Iris pigment epithelial cell (primary cell): ENCODE results near the gene RND1.

Experiments
- DNase-seq: peaks from one replicate; pipeline ENCODE4 v3.0.0-alpha.2; 2011; ENCODE audit warnings: low read depth

Gene RND1

DNA sequence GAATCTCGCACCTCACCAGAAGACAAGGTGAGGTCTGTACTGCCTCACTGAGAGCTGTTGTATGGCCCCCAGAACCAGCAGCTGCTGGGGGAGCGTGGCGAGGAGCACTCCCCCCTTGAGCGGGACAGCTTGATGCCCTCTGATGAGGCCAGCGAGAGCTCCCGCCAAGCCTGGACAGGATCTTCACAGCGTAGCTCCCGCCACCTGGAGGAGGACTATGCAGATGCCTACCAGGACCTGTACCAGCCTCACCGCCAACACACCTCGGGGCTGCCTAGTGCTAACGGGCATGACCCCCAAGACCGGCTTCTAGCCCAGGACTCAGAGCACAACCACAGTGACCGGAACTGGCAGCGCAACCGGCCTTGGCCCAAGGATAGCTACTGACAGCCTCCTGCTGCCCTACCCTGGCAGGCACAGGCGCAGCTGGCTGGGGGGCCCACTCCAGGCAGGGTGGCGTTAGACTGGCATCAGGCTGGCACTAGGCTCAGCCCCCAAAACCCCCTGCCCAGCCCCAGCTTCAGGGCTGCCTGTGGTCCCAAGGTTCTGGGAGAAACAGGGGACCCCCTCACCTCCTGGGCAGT lies 38.1 kb downstream of the RND1 start:
- no peak for DNase-seq

DNA sequence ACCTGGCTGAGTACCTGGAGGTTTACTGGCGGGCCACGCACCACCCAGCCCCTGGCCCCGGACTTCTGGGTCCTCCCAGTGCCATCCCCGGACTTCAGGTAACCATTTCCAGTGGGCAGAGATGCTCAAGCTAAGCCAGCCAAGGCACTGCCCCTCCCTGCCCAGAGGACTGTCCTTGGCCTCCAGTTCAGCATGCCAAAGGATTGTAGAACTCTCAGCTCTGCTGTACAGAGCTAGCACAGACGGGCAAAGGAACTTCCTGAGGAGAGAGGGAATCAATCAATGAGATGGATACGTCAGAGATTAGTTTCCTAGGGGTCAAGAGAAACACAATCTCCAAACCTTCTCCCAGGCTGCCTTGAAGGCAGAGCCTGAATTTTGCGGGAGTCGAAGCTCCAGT lies 38.6 kb downstream of the RND1 start:
- no peak for DNase-seq

DNA sequence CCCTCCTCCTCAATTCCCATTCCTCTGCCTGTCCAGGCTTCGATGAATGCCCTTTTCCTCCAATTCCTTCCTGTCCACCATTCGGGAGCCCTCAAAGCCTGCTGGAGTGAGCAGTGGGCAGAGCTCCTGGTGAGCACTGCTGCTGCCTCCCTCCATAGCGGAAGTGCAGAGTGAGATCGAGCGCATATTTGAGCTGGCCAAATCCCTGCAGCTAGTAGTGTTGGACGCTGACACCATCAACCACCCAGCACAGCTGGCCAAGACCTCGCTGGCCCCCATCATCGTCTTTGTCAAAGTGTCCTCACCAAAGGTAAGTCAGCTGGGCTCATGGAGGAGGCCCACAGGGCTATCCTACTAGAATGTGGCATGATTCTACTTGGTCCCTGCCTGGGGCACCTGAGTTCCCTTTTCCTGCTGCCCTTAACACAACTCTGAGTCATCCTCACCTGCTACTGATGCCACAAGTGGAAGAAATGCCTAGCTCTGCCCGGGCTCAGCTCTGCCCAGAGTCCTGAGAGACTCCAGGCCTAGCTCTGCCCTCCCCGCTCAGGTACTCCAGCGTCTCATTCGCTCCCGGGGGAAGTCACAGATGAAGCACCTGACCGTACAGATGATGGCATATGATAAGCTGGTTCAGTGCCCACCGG lies 39.3 kb downstream of the RND1 start:
- DNase-seq, result no peak

DNA sequence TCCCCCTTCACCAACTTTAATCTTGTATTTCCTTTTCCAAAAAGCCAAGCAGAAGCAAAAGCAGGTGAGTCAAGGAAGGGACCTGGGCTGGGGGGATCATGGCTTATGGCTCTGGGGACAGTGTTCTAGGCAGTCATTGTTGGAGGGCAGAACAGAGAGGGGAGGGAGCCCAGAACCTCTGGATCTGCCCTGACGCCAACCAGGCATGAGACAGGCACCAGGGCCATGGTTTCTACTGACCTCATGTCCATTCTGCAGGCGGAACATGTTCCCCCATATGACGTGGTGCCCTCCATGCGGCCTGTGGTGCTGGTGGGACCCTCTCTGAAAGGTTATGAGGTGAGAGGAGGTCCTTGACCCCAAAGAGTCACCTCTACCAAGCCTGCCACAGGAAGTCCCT lies 40.8 kb downstream of the RND1 start:
- no peak for DNase-seq

DNA sequence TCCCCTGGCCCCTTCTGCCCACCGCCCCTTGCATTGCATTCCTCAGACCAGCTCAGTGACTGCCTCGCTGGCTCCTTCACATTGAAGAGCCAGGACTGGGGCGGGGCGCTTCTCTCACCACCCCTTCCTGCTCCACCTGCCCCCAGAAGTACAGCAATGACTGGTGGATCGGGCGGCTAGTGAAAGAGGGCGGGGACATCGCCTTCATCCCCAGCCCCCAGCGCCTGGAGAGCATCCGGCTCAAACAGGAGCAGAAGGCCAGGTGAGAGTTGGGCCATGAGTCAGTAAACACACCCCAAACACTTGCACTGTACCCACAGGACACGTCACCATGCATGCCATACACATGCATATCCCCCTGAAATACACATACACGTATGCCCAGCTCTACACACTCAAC lies 41.6 kb downstream of the RND1 start:
- DNase-seq, result no peak

DNA sequence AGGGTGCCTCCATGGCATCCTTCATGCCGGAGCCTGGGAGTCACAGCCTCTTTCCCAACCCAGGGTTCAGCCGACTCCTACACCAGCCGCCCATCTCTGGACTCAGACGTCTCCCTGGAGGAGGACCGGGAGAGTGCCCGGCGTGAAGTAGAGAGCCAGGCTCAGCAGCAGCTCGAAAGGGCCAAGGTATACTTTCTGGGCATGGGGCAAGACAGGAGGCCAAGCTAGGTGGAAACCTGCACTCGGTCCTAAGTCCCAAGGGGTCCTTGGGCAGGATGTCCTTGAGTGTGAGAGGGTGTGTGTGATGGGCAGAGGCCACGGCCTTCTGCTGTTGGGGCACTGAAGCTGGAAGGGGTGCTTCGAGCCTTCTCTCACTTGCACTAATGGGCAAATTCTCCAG lies 42.4 kb downstream of the RND1 start:
- no peak for DNase-seq

DNA sequence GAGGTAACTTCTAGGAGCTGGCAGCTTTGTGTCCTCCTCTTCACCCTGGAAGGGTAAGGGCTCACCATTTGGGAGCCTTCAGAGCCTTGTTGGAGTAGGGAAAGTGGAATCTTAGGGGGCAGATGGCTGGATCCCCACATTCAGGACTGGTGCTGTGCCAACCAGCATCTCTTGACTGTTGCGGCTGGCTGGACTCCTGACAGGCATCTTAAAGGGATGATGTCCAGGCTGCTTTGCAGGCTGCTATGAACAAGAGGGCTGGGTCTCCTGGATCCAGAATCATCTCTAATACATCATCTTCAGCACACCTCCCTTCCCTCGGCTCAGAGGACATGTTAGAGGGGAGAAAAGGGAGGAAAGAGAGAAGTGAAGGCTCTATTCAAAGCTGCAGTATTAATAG lies 43.0 kb downstream of the RND1 start:
- no peak for DNase-seq

DNA sequence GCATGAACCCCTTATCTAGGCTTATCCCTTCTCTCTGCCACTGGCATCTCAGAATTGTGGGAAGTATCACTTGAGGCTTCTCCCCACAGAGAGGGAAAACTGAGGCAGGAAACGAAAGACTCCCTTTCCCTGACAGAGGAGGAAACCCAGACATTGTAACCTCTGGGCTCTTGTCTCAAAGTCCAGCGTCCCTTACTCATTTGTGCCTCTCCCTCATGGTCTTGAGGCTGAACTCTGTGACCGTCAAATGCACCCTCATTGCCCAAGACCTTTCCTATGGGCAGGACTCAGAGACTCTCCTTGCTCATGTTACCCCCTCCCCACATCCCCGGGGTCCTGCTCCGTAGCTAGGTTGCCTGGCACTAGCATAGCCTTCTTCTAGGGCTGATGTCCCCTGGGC lies 43.5 kb downstream of the RND1 start:
- no peak for DNase-seq

DNA sequence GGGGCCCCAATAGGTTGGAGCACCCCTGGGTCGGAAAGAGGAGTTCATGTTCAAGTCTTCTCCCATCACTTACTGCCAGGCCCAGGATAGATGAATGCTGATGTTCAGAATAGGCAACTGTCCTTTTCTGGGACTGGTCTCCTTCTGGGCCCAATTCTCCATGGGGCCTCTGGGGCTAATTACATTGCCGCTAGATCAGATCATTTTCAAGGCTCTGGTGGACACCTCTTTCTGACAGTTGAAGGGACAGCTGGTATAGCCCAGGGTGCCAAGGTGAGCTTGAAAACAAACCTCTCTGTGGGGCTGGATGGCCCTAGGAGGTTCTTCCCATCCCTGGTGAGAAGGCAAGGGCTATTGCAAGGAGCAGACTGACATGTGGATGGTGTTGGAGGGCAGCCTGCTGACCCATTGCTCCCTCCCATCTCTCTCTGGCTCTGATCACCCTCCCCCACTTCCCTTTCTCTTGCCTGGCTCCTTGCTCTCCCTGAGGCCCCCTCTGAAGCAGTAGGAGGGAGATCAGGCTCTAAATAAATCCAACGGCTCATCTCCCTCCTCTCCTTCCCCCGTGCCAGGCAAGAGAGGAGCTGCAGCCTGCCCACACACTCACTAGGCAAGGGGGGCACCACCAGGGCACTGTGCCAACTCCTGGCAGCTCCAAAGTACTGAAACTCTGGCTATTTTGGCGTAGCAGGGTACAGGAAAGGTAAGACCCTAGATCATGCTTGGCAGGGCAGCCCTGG lies 45.5 kb downstream of the RND1 start:
- no peak for DNase-seq

DNA sequence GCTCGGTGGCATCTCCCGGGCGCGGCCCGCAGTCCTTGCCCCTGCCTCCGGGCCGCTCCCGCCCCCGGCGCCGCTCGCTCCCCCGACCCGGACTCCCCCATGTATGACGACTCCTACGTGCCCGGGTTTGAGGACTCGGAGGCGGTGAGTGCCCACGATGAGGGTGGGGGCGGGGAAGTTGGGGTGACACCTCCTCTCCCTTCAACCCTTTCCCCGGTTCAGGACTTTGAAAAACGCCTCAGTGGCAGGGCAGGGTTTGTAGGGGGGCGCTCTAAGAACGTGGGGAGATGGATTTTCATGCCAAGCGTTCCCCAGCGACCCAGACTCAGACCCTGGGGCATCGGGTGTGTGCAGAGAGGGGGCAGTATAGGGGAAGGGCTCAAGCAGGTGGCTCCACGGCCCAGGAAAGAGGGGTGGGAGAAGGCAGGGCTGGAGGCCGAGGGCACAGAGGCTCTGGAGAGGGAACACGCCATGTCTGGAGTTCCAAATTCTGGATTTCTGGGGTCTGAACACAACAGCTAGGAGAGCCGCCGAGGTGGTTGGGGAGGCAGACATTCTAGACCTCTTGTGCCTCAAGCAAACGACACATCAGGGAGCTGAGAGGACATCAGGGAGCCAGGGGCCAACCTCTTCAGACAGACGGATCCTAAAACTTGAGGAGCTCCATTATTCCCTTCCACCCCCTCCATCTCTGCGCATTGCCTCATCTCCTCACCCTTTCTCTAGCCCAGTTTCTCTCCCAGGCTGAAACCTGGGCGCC lies 46.7 kb downstream of the RND1 start:
- no peak for DNase-seq

DNA sequence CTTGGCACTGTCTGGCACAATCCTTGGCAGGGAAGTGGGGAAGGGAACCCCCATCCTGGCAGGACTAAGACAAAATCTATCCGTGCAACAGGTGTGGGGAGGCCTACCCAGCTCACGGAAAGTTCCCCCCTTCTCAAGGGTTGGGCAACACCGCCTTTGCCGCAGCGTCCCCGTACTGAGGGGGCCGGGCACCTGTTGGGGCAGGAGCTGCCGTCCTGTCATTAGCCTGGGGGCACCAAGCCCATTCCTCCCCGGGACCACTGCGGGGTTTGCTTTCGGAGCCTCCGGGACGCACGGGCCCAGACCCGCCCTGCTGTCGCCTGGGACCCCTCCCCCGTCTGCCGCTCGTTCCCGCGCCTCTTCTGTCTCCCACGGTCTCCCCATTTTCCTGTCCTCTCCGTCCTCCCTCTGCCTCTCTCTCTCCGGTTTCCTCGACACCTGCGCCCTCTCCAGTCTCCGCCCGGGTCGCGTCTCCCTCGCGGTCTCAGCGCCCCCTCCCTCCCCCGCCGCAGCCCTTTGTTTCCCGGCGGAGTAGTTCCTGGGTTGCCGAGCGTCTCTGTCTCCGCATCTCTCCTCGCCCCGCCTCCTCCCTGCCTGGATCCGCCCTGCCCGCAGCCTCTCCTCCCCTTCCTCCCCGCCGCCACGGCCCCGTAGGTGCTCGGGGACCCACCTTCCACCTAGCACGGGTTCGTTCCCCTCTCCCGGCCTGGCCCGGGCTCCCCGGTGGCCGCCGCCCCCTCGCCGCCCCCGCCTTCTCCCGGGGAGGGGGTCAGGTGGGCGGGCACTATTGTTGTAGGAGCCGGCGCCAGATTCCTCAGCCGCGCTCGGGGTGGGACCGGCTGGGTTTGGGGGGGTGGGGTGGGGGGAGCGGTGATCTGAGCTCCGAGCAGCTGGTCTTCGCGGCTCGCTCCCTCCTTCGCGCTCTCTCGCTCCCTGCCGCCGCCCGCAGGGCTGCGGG lies 47.5 kb downstream of the RND1 start, which contains the start of gene CACNB3:
Gene CACNB3 (plus strand): TSS at position 624 of the 958 bp plus-strand sequence. CDS start 434 bp downstream, outside the sequence.
- peak; percentile 52 for DNase-seq

DNA sequence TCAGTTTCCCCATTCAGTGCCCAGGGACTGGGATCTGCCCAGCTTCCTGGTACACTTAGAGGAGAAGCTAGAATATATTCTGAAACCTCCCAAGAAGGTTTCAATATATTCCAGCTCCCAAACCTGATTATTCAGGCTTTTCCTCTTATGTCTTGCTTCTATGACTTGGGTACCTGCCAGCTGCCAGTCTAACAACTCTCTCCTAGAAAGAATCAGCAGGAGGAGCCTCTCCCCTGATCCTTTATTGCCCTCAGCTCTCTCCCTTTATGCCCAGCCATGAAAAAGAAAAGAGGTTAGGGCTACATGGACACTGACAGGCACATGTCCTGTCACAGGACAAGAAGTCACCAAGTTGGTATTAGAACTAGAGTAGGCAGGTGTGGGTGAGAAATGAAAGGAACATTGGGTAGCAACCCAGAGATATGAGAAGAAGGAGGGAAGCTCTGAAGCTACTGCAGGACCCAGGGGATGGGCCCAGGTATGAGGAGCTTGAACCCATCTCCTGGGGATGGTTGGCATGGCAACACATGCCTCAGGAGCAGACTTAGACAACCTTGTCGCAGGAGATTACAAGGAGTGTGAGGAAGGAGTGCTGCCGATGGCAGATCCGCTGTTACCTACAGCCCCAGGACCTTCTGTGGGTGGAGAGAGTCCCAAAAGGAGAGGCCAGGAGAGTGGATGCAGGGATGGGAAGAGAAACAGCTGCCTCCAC lies 49.4 kb downstream of the RND1 start:
- no peak for DNase-seq

DNA sequence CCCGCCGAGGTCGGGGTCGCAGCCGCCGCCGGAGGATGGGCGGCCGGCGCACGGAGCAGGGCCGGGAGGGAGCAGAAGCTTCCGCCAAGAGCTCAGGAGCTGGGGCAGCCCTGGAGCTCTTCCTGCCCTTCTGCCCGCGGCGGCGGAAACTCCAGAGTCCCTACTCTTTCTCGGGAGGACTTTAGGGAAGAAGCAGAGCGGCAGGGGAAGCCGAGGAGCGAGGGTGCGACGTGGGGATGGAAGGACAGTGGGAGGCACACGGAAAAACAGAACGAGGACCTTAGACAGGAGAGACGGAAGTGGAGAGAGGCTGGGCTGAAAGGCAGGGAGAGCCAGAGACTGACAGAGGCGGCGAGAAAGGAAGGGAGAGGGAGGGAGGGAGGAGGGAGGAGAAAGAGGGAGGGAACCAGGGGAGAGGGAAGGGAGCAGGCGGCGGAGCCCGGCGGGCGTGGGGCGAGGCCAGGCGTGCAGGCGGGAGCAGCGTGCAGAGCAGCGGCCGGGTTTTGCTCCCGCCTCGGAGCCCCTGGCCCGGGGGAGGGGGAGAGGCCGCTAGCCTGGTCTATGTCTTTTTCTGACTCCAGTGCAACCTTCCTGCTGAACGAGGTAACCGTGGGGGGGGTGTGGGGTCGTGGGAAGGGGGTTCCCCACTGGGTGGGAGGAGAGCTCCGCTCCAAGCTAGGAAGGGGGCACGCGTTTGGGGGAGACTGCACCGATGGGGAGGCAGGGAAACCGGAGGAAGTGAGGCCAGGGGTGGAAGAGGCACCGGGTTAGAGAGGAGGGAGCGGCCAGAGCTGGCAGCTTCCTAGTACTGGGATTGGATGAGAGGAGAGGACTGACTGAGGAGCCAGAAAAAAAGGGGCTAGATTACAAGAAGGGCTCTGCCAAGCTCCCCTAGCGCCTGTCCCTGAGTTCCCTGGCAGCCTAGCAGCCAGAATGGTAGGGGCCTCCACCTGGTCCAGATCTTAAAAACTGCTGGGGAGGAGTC lies 50.3 kb downstream of the RND1 start:
- DNase-seq, result peak; percentile 88

DNA sequence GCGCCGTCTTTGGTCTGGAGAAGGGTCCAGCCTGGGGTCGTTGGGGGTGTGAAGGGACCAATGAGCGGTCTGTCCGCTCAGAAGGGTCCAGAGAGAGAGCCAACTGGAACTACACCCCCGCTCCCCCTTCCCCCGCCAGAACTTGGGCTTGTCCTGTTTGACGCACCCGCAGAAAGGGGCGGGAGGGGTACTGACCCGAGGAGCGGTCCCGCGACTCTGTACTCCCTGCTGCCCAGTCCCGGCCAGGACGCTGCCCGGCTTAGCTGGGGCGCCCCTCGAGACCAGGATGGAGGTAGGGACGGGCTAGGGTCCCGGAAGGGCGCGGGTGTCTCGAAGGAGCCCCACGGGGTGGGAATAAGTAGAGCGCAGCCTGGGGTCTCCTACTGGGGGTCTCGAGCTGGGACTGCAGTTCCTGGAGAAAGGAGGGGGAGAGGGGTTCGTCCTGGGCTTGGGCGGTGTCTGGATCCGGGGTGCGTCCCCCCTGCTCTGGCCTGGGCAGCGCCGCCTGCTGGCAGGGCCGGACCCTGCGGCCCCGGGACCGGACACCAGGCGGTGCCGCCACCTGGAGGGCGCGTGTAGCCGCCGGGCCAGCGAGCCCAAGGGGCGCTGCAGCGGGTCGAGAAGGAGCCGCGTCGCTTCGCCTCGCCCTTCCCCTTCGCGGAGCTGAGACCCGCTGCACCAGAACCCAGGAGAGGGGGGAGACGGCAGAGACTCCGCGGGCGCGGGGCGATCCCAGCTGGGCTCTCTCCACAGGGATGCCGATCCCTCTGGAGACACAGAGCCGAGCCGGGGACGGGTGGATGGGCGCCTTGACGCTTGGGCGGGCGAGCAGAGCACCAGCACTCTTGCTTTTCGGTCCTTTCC lies 51.2 kb downstream of the RND1 start:
- DNase-seq, result peak; percentile 82

DNA sequence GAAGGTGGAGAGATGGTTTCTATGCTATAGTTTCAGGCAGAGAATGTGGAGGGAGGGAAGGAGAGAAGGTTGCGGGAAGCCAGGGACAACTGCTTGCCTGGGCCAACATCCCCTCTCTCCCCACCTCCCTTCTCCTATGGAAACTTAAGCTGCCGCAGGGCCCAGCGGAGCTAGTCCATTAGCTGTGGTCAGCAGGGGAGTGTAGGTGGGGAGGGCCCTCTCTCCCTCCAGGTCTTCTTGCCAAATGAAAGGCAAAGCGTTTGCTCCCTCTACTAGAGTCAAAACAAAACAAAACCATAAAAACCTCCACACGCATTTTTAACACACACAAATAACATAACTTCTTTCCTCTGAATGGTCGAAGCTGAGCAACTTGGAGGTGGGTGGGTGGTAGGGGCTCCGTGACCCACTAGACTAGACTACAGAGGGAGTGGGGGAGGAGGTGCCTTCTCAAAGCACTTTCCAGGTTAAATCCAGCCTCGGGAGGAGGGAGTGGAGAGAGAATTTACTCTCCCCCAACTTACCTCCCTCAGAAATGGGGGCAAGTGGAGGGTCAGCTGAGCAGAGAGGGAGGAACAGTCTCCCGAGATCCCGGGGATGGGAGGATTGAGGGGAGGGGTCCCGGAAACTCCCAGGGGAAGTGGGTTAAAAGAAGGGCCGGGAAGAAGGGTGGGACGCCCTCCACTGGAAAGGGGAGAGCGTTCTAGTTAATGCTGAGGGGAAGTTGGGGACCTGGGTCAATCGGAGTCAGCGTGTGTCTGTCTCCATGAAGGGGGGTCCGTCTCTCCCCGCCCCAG lies 52.0 kb downstream of the RND1 start:
- peak; percentile 54 for DNase-seq

DNA sequence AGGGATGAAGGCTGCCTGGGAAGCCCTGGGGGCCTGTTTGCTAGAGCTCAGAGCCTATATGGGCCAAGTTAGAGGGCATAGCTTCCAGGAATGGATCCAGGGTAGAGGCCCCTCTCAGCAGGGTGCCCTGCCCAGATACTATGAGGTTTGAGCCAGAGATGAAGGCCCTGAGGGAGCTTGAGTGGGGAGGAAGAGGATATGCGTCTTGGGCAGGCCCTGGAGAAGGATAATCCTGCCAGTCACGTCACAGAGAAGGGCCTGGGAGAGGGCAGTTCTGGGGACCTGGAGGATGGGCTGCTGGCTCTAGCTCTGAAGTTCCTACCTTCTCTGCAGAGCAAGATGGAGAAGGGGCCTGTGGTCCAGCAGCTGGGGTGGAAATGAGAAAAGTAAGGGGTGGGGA lies 53.3 kb downstream of the RND1 start:
- peak; percentile 36 for DNase-seq

DNA sequence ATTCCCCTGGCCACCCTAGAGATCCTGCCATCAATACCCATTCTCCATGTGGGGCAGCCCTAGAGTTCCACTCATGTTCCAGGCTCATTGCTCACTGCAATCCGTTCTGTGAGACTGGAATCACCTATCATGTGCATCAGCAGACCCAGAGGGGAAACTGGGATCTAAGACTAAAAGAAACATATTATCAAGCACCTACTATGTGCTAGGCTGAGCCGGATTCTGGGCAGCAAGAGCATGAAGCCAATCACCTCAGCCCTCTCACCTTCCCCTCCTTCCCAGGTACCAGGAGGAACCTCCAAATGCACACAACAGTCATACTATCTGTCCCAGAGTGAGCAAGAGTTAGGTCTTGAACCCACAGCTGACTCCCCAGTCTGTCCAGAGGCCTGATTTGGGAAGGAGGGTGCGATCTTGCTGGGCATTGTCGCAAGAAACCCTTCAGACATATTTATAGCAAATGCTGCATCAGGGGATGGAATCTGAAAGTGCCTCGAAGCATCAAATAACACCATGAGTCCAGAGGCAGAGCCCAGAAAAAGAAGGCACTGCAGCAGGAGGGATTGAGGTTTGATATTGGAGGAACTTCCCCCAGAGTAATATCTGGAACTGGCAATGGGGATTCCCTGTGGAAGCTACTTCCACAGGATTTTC lies 54.1 kb downstream of the RND1 start:
- peak; percentile 24 for DNase-seq
